HG02852 (cell line): ENCODE results near the gene PLCB3.

Experiments used
- ATAC-seq: cut with Tn5 transposase; IDR thresholded peaks from one replicate; pipeline ENCODE4 v1.9.1; 2021; ENCODE audit warnings: mild to moderate bottlenecking, moderate library complexity; ENCODE audit not compliant: unreplicated experiment

Gene PLCB3

DNA sequence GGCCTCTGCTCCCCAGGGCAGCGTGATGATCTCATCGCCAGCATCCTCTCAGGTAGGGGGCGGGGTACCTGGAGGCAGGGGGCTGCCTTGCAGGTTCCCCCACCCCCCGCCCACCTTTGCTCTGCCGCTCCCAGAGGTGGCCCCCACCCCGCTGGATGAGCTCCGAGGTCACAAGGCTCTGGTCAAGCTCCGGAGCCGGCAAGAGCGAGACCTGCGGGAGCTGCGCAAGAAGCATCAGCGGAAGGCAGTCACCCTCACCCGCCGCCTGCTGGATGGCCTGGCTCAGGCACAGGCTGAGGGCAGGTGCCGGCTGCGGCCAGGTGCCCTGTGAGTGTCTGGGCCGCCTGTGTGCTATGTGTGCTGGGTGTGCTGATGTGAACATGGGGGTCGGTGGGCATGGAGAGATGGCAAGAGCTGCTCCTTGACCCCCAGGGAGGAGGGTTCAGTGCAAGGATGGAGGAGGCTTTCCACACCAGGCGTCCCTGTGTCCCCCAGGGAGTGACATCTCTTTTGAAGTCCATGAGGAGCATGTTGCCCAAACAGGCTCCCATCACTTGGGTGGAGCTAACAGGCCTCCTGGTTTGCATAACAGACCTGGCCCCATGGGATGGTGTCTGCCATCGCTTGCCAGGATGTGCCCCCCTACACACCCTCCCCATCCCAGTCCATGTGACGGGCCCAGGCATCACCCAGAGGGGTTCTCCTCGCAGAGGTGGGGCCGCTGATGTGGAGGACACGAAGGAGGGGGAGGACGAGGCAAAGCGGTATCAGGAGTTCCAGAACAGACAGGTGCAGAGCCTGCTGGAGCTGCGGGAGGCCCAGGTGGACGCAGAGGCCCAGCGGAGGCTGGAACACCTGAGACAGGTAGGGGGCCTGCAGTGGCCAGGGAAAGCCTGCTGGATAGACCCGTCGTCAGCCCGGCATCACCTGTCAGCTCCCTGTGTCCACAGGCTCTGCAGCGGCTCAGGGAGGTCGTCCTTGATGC, 14.1 kb downstream of the PLCB3 start:
- ATAC-seq = no peak

DNA sequence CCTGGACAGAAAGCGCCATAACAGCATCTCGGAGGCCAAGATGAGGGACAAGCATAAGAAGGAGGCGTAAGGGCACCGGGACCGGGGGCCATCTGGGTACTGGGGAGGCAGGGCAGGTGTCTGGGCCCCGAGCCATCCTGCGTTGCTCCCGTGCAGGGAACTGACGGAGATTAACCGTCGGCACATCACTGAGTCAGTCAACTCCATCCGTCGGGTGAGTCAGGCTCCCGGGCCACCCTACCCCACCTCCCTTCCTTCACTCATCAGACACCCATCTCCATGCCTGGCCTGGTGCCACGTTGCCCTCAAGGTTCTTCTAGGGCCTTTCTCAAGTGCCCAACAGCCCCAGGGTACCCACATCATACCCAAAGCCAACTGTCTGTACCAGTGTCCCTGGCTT, 15.0 kb downstream of the PLCB3 start:
- no peak for ATAC-seq

DNA sequence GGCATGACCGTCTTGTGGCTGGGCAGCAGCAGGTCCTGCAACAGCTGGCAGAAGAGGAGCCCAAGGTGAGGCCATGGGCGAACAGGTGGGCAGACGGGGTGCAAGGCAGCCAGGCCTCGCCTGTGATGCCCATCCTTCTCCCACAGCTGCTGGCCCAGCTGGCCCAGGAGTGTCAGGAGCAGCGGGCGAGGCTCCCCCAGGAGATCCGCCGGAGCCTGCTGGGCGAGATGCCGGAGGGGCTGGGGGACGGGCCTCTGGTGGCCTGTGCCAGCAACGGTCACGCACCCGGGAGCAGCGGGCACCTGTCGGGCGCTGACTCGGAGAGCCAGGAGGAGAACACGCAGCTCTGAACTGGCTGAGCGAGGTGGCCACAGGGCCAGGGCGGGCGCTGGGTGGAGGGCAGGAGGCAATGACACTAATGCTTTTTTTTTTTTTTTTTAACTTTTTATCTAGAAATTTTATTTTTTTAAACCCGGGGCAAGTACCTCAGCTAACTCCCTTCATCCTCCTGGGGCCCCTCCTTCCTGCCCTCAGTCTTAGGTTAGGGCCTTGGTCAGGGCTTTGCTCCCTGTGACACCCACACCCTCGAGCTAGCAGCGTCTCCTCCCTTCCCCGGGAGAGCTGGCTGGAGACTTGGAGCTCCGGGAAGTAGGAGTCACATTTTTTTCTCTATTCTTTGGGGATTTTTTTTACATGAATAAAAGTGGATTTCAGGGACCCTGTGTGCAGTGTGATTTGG, 16.0 kb downstream of the PLCB3 start:
- no peak for ATAC-seq

DNA sequence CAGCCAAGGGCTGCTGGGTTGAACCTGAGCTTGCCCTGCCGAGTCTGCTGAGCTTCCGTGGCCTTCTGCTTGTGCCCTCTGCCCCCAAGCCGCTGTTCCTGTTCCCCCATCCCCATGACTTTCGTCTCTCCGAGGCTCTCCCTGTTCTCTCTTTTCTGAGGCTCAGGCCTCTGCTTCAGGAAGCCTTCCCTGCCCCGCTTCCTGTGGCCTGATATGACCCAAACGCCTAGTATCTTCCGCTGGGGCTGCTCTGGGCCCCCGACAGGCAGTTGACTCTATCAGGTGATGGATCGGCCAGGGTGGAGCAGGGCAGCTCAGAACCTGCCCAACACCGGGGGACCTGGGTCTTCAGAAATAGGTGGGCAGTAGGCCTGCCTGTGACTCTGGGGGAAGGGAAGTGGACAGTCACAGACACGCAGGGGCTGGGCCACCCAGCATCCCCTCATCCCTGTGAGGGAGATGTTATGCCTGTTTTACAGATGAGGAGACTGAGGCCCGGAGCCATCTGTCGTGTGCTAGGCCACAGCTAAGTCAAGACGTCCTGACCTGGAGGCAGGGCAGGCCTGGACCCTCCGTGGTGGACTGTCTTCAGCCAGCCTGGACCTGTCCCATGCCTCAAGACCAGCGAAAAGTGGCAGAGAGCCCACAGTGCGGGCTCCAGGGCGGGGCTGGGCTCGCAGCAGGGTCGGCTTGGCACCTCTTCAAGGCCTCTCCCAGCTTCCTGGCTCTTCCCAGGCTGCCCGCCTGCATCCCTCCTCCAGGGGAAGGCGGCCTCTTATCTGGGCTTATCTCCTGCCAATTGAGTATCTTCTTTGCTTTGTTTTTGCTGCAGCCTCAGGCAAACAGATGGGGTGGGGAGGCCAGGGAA, 16.9 kb downstream of the PLCB3 start:
- ATAC-seq = no peak

DNA sequence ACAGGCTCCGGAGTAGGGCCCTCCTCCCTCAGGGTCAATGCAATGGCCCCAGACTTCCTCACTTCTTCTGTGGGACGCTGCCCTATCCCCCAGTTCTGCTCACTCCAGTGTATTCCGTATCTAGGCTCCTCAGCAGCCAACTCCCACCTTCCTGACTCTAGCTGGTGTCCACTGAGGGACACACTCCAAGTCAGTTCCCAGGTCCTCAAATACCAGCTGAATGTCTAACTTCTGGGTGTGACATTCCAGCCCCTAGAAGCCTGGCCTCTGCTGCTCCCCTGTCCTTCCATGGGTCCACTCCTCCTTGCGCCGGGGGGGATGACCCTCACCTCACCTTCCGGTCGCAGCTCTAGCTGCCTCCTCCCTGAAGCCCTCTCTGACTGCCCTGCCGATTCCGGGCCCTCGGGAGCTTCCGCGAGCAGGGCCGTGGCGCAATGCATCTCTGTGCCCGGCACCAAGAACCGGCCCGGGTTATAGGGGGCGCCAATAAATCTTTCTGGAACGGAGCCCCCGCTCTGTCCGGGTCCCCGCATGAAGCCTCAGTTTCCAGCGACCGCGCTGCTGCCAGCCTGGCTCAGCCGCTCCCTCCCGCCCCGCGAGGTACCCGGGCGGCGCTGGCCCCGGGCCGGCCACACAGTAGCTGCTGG, 17.7 kb downstream of the PLCB3 start:
- ATAC-seq = peak; percentile 8

DNA sequence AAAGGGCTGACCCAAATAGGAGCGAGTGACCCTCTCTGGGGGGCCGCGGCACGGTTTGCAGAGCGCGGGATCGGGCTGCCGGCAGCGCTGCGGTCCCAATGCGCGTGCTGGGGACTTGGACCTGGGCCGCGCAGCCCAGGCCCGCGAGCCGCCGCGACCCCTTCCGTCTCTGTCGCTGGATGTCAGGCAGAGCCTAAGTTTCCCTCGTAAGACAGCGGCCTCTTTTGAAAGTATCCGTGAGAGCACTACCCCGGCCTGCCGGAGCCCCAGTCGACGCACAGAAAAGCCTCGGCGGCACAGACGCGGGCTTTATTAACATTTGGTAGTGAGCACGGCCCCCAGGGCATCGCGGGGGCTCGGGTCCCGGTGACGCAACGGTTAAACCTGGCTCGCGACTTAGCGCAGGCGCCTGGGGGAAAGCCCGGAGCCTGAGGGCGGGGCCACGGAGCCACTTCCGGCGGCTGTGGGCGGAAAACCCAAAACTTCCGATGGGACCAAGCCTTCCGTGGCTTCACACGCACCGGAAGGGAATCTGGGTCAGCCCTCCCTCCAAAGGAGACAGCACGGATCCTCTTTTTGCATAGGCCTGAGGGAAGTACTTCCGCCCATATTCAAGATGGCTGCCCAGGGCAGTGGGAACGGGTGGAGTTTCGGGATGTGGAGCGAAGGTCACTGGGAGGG, 18.4 kb downstream of the PLCB3 start:
- peak; percentile 75 for ATAC-seq

DNA sequence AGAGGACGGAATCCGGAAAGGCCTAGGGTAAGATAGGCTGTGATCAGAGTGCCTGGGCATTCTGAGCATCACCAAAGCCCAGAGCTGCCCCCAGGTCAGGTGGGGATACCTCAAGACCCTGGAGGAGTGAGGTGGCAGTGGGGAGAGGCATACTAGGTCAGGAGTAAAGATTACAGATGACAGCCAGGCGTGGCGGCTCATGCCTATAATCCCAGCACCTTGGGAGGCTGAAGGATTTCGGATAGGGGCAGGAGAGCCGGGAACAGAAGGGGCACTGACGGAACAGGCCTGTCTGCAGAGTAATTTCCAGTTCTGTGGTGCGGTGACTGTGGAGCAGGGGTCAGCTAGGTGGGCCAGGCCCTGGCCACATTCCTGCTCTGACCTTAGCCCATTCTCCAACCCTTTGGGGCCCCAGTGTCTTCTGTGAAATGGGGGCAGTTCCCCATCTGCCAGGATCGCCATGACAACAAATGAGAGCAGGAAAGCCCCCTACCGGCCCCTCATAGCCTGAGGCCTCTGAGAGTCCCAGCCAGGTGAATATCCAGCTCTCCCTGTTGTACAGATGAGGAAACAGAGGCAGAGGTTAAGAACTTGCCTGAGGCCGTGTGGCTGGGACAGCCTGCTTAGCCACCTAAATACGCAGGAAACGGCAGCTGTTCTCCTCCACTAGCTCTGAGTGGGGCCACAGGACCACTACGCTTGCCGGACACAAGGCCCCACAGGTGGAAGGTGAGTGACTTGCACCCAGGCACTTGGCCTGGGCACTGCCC, 23.9 kb downstream of the PLCB3 start:
- ATAC-seq = no peak

DNA sequence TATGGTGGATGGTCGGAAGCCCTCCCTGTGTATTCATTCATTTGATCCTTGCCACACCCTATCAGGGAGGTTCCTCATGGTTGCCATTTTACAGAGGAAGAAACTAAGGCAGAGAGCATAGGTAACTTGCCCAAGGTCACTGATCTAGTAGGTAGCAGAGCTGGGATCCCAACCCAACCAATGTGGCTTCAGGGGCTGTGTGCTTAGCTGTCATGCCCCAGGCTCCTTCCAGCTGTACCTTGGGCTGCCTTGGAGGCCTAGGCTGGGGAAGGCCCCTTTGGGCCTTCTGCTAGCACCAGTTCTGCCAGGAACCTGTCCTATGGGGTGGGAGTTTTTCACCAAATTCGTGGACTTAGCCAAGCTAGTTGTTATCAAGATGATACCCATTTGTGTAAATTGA, 24.5 kb downstream of the PLCB3 start:
- ATAC-seq = no peak

DNA sequence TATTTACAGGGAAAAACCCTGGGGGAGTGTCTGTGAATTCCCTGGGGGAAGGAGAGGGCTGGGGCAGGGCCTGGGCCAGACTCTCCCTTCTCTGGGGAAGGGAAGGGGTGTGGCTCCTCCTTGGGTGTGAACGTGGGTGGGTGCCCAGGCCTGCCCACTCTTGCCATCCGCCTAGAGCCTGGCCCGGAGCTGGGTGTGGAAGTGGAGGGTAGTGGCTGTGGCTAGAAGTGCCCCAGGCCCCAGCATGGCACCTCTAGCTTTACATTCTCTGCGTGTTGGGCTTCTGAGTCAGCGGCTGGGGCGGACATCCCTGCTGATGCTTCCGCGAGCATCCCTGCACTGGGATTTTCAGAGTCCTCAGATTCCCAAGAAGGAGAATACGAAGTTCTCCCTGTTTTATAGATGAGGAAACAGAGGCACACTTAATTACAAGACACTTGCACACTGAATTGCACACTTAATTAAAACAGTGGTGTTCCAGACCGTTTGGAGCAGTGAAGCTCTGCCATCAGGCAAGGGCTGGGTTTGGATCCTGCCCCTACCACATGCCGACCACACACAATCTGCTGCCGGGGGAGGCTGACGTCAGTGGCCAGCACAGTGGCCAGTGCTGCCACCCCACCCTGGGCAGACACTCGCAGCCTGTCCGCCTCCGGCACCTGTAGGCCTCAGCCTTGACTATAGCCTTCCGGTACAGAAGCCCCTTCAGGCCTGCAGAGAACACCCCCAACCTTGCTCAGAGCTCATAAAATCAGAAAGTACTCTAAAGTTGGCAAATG, 25.5 kb downstream of the PLCB3 start:
- no peak for ATAC-seq

DNA sequence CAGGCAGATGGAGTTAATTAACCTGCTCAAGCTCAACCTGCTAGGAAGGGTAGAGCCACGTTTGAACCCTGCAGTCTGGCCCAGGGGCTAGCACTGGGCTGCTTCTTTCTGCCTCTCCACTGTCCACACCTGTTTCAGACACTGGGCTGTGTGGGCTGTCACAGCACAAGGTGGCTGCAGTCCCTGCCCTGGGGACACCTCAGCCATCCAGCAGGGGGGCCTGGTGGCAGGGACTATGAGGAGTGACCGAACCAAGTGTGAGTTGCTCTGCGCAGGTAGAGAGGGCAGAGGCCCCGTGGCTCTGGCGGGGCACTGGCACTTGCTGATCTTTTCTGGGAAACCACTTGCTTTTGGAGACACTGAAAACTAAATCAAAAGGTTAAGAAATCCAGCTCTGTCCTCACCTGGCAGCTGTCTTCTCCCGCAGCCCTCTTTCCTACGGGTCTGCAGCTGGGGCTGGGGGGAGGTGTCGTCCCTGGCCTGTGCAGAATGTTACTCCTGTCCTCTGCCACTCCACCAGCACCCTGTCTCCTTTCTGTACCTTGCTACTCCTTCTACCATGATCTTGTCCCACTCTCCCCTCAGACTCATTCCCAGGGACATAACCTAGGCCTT, 27.4 kb downstream of the PLCB3 start:
- no peak for ATAC-seq

DNA sequence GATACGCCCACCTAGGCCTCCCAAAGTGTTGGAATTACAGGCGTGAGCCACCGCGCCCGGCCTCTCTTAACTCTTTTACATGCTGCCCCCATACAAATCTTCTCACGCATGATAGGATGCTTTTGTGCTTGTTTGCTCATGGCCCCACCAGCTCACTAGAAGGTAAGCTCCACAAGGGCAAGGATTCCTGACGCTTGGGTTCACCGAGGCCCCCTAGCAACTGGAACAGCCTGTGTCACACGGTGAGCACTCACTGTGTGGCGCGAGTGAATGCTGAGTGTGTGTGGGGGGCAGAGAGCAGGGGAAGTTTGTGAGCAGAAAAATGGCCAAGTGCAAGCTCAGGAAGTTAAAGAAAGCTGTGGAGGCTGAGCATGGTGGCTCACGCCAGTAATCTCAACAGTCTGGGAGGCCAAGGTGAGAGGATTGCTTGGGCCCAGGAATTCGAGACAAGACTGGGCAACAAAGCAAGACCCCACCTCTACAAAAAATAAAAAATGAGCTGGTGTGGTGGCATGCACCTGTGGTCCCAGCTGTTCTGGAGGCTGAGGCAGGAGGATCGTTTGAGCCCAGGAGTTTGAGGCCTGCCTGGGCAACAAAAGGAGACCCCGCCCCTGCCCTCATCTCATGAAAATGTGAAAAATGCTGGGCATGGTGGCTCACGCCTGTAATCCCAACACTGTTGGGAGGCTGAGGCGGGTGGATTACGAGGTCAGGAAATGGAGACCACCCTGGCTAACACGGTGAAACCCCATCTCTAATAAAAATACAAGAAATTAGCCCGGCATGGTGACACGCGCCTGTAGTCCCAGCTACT, 30.8 kb downstream of the PLCB3 start:
- ATAC-seq = no peak

DNA sequence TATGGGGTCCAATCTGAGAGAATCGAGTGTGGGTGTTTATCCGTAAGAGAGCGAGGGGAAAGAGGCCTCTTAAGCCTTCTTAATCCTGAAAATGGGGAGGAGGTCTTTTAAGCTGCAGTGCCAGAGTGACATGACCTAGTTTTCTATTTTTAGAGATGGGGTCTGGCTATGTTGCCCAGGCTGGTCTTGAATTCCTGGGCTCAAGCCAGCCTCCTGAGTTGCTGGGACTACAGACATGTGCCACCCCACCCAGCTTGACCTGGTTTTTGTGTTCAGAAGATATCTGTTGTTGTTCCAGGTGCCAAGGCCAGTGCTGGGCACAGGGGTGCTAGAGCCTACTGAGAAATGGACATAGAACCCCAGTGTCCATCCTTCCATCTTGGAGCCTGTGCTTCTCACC, 31.8 kb downstream of the PLCB3 start:
- ATAC-seq = no peak

DNA sequence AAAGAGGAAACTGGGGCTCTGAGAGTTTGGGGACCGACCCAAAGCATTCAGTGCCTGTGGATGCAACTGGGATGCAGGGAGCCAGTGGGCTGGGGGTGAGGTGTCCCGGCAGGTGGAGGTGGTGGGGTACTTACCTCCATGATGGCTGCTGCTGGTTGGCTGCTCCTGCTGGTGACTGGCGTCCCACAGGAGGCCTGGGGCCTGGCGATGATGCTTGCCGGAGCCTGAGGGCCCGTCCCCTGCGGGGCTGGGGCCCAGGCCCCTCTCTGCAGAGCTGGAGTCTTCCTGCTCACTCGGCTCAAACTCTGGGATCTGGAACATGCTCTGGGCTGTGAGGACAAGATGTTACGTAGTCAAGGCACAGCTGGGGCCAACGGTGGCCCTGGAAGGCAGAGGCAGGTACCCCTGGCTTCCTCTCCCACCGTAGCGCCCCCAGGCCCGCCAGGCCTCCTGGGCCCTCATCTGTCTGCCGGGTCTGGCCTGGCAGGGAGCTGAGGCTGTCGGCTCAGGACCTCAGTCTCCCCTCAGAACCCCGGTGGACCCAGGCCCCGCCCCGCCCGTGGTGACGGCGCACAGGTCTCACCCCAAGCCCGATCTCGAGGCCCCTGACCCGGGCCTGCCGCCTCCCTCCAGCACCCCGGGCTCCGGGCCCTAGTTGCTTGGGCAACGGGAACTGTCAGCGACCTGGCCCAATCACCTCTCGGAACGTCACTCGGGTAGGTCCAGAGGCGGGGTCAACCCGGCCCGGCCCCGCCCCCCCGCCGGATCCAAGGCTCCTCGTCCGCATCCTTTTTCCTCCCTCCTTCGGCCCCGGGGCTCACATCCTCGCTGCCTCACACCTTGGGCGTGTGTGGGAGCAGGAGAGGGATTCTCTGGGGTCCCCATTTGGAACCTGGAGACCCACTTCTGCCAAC, 33.0 kb downstream of the PLCB3 start, which contains the start of gene BAD:
Gene BAD, minus strand, starts transcription at position 618 of the 914 bp plus-strand sequence. Its CDS starts 297 bp downstream, at position 321.
- ATAC-seq = peak; percentile 77

DNA sequence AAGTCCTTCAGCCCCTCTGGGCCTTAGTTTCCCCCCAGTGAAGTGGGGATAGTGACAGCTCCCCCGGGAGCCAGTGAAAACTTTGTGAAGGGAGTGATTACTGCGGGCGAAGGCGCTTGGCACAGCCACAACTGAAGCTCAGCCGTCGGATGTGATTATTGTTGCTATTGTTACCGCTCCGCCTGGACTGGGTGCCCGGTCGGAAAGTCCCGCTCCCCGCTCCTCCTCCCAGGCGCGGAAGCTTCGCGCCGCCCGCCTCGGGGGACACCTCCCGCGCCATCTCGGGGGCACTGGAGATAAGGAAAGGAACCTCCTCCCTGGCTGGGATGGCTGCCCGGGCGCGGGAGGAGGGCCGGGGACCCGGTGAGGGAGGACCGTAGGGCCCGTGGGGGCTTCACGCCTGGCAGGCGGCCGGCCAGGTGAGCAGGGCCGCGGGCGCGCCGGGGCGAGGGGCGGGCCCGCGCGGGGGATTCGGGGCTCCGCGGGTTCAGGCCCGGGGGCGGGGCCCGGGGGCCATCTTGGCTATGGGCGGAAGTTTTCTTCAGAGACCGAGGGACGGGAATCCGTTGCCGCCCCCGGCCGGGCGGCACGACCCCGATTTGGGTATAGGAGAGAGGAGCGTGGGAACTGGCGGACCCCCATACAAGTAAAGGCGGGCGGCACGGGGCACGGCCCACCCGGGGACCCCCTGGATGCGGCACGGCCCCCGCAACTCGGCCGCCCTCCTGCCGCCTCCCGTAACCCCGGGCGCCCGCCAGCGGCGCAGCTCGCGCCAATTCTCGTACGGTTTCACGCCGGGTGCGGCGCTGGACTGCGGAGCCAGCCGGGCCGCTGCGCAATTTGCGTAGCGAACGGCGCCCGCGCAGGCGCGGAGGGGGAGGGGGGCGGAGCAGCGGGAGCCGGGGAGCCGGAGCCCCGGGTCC, 33.9 kb downstream of the PLCB3 start, which contains the start of gene GPR137:
Gene GPR137, plus strand, starts transcription at position 887 of the 923 bp plus-strand sequence. CDS start 677 bp downstream, outside the sequence.
- peak; percentile 61 for ATAC-seq
